Measurements from ENCODE around the gene PRKCQ.
"Not testable (repeated sequence)": the region's sequence is repeated elsewhere in the genome, so short reads cannot be mapped to it uniquely, and the experiment has no call there.

The PRKCQ gene

DNA sequence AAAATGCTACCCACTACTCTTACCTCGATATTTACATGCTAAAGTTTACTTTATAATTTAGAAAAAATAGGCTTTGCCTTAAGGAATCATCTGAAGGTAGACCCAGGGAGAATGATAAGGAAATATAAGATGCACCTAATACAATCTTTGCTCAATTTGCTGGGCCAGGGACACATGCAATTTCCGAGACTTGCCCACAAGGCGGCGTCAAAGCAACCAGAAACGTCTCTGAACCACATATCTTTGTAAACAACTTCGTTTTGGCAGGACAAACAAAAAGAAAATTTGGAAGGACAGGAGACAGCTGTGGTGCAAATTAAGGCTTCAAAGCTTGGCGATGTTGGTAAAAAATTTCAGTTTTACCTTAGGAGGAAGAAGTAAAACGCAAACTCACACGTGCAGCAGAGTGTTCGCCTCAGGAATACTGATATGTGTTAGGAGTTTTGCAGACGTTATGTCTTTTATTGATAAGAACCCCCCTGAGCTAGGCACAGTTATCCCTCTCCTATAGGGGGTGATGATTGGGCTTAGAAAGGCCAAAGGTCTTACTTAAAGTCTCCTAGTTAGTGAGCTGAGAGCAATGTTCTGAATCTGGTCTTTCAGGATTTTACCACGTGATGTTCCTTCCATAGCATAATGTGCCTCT lies 134.3 kb downstream of the PRKCQ start:
- peak in 3 of 5 experiments; percentile 38 to 73 (median 43) for DNase-seq

DNA sequence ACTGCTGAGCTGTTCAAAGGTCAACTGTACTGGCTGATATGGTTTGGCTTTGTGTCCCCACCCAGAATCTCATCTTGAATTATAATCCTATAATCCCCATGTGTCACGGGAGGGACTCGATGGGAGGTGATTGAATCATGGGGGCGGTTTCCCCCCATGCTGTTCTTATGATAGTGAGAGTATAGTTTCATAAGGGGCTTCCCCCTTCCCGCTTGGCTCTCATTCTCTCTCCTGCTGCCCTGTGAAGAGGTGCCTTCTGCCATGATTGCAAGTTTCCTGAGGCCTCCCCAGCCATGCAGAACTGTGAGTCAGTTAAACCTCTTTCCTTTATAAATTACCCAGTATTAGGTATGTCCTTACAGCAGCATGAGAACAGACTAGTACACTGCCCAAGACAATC lies 140.2 kb downstream of the PRKCQ start:
- DNase-seq: not testable (repeated sequence)

DNA sequence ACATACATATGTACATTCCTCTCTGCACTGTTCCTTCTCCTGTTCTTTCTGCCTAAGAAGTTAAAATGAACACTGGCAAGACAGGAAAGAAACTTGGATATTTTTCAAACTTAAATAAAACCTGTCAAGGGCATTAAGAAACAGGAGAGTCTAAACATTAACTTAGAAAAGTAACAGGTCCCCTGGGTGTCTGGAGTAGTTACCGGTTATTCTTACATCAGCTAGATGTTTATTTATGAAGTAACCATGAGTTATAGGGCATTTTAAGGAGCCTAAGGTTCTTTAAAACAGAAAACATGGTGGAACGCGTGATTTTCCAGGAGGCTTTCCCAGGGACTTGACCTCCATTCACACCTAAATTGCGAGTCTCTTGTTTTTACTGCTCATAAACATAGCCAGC lies 148.2 kb downstream of the PRKCQ start:
- DNase-seq: no peak

DNA sequence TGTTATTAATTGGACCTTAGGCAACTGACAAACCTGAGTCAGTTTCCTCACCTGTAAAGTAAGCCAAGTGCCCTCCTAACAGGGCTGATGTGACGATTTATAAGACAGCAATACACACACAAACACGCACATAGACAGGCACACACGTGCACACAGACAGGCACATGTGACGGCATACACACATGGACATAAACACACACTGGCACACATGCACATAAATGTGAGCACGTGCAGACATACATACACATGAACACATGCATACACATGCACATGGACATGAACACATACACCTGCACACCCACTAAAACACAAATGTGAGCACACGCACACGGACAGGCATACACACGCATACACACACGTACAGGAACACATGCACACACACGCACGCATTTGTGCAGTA lies 148.9 kb downstream of the PRKCQ start:
- DNase-seq: no peak

DNA sequence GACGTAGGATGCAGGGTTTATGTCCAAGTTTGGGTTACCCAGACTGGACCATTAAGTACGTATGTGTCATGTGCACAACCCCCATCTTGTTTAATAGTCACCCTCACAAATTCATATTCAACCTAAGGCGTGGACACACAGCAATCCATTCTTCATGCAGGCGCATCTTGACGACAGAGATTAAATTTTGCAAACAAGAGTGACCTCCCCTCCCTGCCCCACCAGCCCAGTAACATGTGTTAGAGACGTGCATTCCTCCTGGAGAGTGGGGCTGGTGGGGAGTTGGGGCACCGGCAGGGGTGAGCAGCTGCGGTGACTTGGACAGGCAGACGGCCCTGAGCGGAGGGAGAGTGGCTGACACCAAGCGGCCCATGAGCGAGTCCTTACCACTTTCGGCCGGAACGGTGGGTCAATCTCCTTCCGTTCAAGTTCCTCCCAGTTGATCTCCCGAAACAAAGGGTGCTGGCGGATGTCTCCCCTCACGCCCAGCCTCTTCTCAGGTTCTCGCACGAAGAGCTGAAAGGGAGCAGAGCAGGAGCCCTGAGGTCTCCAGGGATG lies 149.6 kb downstream of the PRKCQ start:
- no peak for DNase-seq

DNA sequence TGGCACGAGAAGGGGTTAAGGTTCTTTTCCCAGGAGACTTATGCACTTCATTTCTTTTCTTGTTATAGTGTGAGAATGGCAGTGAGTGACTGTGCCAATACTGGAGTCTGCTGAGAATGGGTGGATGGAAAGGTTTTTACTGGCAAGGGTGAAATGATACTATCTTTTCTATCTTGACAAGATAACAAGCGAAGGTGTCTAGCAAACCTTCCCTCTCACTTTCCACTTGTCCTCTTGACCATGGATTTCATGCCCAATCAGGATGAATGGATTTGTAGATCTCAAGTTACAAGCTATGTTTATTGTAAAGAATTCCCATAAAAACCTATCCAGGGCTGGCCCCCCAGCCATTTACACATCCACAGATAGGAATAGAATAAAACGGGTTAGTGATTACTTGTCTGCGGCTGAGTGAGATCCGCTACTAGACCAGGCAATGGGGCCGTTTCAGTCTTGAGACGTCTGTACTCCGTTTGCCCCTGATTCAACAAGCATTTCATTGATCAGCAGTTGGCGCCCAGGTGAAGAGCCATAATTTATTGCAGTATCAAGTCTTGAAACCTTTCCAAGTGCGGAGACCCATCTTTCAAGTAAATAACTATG lies 152.6 kb downstream of the PRKCQ start:
- no peak for DNase-seq

DNA sequence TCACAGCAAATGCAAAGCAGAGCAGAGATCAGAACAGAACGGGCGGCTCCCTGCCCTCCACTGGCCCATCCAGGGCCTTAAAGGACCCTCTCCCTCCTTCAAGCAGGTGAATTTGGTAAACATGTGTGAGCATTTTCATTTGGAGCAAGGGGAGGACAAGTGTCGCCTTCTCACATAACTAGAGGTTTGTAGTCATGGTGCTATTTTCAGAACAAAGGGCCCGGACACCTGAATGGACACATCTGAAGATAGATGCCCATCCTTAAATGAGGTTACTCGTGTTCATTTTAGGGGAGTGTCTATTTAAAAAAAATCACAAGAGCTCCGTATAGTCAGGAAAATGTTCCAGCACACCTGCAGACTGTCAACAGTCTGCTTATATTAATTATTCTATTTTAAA lies 153.8 kb downstream of the PRKCQ start:
- no peak for DNase-seq

DNA sequence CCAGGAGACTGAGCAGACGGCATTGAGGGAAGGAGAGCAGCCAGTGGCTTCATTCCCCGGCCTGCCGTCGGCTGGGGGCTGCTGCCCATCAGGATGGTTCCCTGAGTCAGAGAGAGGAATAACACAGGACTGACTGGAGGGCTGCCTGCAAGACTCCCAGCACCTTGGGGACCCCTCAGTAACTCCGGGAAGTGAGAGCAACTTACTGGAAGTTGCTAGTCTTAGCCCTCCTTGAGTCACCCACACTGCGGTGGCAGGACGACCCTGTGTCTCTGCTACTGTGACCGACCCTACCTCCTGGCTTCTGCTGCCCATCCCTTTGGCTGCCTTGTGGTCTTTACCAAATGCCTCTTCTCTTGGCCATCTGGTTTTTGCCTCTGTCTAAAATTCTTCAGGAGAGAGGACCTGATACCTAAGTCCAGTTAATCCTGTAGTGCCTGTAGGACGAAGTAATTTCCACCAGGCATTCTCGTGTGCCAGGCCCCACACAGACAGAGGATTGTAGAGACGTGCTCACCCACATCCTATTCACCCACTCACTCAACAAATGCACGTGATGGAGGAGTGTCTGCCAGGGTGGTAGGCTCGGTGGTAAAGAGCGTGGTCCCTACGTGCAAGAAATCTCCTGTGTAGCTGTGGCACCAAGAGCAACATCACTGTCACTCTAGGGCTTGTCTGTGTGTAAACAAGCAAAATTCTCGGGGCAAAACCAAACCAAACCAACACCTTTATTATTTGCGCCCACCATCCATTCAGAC lies 156.5 kb downstream of the PRKCQ start:
- DNase-seq: no peak

DNA sequence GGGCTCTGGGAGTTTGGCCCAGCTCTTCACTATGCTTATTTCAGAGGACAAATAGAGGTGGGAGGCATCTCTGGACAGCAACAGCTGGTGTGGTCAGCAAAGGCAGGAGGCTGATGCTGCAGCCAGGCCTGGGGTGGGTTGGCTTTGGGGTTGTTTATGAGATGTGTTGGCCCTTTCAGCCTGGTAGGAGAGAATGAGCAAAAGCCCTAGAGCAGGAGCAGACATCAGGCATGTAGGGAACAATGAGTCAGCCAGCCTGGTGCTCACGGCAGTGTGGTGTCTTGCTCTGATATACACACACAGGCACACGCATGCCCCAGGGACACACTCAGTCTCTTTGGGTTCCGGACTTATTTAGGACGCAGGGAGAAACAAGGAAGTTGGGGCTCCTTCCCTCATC lies 157.1 kb downstream of the PRKCQ start:
- peak in 1 of 5 experiments; percentile 20 for DNase-seq

DNA sequence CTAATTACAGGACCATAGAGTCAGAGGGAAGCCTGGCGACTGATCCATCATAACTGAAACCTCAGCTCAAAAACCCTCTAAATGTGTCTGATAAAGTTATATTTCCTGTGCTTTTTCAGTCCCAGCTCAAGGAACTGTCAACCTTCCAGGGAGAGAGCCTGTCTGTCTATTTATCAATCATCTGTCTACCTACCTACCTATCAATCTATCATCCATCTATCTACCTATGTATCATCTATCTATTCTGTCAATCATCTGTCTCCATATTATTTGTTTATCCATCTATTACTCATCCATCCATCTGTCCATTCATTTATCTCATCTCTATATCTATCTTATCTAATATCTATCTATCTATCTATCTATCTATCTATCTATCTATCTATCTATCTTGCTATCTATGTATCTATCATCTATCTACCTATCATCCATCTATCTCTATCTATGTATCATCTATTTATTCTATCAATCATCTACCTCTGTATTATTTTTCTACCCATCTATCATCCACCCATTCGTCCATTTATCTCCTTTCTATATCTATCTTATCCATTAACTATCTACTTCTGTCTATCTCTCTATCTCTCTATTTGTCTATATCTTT lies 161.4 kb downstream of the PRKCQ start:
- no peak for DNase-seq

DNA sequence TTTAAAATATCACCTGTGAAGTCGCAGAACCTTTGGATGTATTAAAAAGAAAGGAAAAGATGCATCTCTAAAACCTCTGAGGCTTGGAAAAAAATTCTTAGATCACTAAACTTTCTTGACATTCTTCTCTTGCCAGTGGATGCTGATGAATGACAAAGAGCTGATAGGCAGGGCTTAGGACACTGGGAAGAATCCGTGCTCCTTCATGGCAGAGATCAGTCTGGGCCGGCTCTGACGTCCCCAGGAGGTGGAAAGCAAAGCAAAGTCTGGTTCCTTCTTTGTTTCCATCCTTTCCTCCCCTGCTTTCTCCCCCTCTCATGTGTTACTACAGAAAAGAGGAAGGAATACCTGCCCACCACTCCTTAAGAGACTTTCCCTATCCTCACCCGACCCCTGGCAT lies 161.9 kb downstream of the PRKCQ start:
- no peak for DNase-seq

DNA sequence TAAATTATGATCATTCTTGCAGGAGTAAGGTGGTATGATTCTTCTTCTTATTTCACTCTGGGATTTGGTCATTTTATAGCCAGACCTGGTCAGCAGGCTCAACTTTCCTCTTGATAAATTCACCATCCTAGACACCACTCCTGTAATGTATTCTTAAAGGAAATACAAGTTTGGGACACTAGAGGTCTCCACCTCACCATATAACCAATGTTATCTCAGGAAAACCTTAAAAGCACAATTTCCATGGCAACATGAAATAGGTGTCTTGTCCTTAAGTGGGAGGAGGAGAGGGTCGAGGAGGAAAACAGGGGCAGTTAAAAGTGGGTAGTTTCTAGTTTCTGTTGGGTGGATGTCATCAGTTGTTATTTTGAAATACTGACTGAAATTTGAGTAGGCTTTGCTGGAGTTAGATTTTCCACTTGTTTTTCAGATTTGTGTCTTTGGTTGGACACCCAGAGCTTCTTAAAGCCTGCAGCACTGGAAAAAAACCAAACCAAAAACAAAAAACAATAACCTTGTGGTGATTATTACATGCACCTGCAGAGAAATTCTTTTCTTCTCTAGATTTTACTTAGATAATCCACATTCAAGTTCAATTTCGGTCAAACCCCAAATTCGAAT lies 163.1 kb downstream of the PRKCQ start:
- DNase-seq: peak in 2 of 5 experiments; percentile 26 to 55

DNA sequence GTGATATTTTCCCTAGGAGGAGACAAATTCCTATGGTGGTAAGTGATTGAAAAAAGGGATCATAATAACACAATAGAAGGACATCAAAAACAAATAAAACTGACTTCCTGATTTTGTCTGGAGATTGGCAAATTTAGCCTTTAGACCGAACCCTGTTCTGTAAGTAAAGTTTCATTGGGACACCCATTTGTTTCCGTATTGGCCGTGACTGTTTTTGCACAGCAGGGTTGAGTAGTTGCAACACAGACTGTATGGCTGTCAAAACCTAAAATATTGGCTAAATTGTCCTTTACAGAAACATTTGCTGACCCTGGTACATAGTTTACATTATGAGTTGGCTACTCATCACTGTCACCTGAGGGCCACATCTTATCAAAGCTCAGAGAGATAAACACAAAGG lies 168.6 kb downstream of the PRKCQ start:
- no peak for DNase-seq

DNA sequence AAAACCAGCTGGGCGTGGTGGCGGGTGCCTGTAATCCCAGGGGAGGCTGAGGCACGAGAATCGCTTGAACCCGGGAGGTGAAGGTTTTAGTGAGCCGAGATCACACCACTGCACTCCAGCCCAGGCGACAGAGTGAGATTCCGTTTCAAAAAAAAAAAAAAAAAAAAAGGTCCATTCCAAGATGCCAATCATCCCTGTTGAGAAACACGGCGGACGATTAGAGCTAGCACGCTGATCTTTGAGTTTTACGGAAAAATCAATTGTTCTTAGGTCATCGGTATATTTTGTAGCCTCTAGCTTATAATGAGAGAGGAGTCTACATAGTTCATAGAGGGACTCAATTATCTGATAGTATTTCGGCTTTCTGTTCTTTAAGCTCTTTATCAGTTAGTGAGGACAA lies 169.2 kb downstream of the PRKCQ start:
- DNase-seq: no peak

DNA sequence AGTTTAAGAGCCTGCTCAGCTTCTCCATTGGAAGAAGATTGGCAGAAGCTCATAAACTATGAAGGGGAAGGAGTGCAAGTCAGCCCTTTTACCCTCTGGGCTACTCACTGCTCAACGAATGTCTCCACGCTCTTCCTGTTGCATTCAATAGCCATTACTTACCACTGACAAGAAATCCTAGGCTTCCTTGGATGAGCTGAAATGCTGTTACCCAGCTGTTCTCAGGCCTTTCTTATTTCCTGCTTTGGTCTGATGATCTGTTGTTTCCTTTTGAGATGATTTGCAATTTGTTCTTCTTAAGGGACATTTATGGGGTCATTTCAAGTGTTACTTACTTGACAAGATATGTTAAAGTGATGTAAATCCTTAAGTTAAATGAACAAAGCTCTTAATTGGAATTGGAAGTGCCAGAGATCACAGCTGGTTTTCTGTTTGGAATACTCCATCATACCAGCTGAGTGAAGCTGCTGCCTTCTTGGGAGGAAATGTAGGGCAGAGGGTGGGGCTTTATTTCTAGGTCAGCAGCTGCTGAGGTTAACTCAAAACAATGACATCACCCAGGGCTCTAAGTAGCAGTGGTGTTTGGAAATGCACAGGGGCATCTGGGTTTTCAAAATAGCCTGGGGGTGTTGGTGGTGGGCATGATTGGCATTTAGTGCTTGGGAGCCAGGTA lies 170.0 kb downstream of the PRKCQ start:
- DNase-seq: peak in 3 of 5 experiments; percentile 7 to 79 (median 76)

DNA sequence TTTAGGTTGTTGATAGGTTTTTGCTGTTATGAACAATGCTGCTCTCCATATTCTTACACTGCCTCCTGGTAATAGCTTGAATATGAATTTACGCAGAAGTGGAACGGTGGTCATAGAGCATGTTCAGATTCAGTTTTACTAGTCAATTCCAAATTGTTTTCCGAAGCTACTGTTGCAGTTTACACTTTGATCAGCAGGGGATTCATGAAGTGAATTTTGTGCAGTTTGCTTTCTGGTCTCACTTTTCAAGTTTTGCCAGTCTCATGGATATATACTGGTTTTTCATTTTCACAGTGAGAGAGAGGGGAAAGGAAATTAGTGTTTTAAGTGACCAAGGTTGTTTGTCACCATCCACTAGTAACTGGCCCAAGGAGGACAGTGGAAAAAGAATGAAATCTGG lies 171.3 kb downstream of the PRKCQ start:
- DNase-seq: no peak

DNA sequence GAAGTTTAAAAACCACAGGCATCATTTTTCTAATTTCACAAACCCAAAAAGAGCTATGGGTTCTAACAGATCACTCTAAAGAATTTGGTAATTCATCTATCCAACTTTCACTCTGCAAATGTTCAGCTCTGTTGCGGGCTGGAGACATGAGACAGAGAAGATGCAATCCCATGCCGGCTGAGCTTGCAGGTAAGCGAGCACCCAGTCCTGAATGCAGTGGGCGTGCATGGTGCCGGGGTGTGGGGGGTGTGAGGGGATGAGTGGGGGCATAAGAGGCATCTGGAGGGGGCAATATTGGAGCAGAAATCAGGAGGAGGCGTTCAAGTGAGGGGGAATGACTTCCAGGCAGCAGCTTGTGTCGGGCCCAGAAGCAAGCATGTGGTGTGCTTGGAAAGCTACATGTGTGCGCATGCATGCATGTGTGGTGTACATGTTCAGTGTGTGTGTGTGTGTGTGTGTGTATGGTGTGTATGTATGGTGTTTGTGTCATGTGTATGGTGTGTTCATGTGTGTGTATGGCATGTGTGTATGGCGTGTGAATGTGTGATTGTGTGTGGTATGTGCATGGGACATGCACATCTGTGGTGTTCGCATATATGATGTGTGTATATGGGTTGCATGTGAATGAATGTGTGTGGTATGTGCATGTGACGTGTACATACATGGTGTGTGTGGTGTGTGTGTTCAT lies 172.9 kb downstream of the PRKCQ start:
- peak in 1 of 5 experiments; percentile 21 for DNase-seq

DNA sequence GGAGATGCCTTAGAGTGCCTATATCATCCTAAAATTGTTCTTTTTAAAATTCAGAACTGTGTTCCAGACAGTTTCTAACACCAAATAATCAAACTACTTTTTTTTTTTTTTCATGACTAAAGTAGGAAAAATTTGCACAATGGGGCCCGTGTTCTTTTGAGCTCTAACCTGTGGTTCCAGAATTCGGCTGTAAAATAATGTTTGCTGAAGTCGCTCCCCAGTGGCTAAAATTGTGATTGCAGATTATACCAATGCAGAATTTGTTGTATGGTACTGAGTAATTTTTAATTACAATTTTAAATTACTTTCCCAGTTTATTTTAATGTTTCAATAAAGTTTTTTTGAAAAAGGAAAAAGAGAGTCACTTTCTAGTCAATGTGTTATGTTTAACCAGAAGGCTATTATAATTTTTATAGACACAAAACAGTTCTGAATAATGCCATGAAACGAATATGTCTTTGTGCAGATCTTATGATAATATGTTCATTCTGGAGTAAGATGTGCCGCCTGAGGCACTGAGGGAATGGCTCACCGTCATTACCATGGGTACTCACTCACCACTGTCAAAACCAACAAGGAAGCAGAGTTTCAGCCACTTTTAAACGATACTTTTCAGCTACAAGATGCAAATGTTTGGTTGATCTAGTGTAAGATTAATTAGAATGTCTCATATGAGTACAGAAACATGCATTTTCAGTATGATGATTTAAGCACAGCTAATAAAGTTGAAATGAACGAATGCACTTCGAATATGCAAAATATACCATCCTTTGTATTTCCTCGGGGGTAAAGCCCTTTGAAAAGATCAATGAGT lies 173.6 kb downstream of the PRKCQ start:
- peak in 1 of 5 experiments; percentile 81 for DNase-seq

DNA sequence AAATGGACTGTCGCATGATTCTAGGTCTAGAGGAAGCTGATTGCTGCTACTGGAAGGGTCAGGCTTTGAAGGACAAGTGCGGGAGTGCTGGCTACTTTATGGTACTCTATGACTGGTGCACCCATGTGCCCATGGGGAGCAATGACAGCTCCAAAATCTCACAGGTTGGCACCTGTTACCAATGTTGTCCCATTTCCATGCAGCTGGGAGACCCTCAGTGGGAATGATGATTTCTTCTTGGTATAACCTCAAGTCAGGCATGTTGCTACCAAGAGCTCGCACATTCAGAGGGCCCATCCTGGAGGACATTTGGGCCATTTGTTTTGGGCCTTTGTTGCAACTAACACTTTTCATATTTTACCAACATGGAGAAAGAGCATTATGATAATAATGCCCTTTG lies 174.4 kb downstream of the PRKCQ start:
- DNase-seq: no peak
